Thyroid gland (tissue), 4 donors: ENCODE data around the gene GJC1. TPM values are rescaled to one million over a fixed set of nuclear protein-coding genes. Genes with fewer than 3 reads are reported as not detected.

ENCODE experiments used
- DNase-seq, 2 donors: peaks; one replicate each; pipeline ENCODE4 v3.0.0-alpha.2; 2019
- H3K27ac ChIP-seq, 3 donors: fragments of 200-600 bp; sonication (generic); 1 replicate in 2 of 3; 2 replicates in 1 of 3; pipeline ENCODE4 v1.5.1; 2016 to 2019; ENCODE audit warnings: mild to moderate bottlenecking in 1 of 3, moderate library complexity in 1 of 3
- H3K27me3 ChIP-seq: fragments of 200-600 bp; sonication (generic); one replicate; pipeline ENCODE4 v1.5.1; 2019
- H3K36me3 ChIP-seq, 2 donors: fragments of 200-600 bp; sonication (generic); one replicate each; pipeline ENCODE4 v1.5.1; 2016 to 2019
- H3K4me1 ChIP-seq, 2 donors: fragments of 200-600 bp; sonication (generic); one replicate each; pipeline ENCODE4 v1.5.1; 2017 to 2019
- H3K4me3 ChIP-seq, 3 donors: fragments of 200-600 bp; sonication (generic); replicated peaks in 1 of 3; 1 replicate in 2 of 3; 2 replicates in 1 of 3; pipeline ENCODE4 v1.5.1; 2016; ENCODE audit warnings: mild to moderate bottlenecking in 1 of 3
- H3K9me3 ChIP-seq: fragments of 200-600 bp; sonication (generic); one replicate; pipeline ENCODE4 v1.5.1; 2017
- POLR2A ChIP-seq, 2 donors: fragments of 450-650 bp; IDR thresholded peaks; one replicate each; pipeline ENCODE4 v1.6.1; 2017; ENCODE audit warnings: antibody characterized with exemption in 2 of 2, mild to moderate bottlenecking in 2 of 2, moderate library complexity in 1 of 2
- WGBS, 2 donors: methylation state at CpG; one replicate each; pipeline ENCODE4 v1.1.5; 2017; 5-methylcytosine and 5-hydroxymethylcytosine counted together
- intact Hi-C: fragments of 100-400 bp; cut with DNase I; formaldehyde crosslinking; loops from one replicate; pipeline ENCODE4 v1.15.1; 2023
- total RNA-seq, 4 donors: library from RNA; depleted of rRNA; stranded (reverse); fragments of >200 nt; gene quantifications; one replicate each; pipeline ENCODE4 v1.2.3, GENCODE V29; 2016
- TF ChIP-seq, protein P1 (sequence below), 6 experiments: fragments of 200-600 bp in 3 of 6; fragments of 450-650 bp in 3 of 6; sonication (generic) in 3 of 6; IDR thresholded peaks; one replicate each; pipeline ENCODE4 v1.5.1; 2016 to 2019; ENCODE audit warnings: antibody characterized with exemption in 6 of 6, mild to moderate bottlenecking in 2 of 6, inconsistent platforms in 1 of 6, moderate library complexity in 1 of 6

Gene GJC1
- total RNA-seq, 4 donors from 2014 or later, result 1.4 to 6.1 (median 3.8) TPM

GRCh38 chr17:44798356-44798755 is 31.7 kb downstream of the GJC1 start:
- Histone ChIP-seq H3K27me3 (no peaks in the 10 kb centered on the region), H3K4me1 (peaks cover 0 to 8% of the 10 kb centered on the region in 2 donors), H3K4me3 (no peak overlapping the region), H3K27ac (no peak overlapping the region), H3K36me3 (no peaks in the 10 kb centered on the region), H3K9me3 (no peaks in the 10 kb centered on the region)
- WGBS, 2 donors, result 88% methylated on average over 2 of the region's 2 CpGs
- intact Hi-C loops, result no loop called here
- TF ChIP-seq, protein P1, sequence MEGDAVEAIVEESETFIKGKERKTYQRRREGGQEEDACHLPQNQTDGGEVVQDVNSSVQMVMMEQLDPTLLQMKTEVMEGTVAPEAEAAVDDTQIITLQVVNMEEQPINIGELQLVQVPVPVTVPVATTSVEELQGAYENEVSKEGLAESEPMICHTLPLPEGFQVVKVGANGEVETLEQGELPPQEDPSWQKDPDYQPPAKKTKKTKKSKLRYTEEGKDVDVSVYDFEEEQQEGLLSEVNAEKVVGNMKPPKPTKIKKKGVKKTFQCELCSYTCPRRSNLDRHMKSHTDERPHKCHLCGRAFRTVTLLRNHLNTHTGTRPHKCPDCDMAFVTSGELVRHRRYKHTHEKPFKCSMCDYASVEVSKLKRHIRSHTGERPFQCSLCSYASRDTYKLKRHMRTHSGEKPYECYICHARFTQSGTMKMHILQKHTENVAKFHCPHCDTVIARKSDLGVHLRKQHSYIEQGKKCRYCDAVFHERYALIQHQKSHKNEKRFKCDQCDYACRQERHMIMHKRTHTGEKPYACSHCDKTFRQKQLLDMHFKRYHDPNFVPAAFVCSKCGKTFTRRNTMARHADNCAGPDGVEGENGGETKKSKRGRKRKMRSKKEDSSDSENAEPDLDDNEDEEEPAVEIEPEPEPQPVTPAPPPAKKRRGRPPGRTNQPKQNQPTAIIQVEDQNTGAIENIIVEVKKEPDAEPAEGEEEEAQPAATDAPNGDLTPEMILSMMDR (IDR thresholded peaks at IDR 0.05), result no peak
- no peak for TF ChIP-seq POLR2A (IDR thresholded peaks at IDR 0.05)
- DNase-seq, result no peak

DNA sequence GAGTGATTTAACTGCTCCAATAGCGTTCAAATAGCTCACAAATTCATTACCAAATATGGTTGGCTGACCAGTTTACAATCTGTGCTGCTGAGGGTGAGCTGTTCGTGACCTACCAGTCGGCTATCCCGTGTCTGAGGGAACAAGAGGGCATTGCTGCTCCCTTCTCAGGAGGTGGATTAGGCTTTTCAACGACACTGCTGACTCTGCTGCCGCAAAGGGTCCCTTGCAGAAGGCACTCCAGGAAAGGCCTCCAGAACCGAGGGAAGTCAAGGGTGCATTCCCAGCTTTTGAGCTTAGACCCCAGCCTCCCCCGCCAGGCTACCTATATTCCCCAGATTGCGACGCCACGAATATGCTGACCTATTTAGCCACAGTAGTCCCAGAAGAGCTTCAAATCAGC is 32.3 kb downstream of the GJC1 start:
- Histone ChIP-seq H3K27me3 (no peaks in the 10 kb centered on the region), H3K36me3 (no peaks in the 10 kb centered on the region), H3K9me3 (no peaks in the 10 kb centered on the region), H3K4me1 (peaks cover 0 to 8% of the 10 kb centered on the region in 2 donors), H3K27ac (no peak overlapping the region), H3K4me3 (no peak overlapping the region)
- intact Hi-C loops, result no loop called here
- DNase-seq, result no peak
- TF ChIP-seq POLR2A (IDR thresholded peaks at IDR 0.05), result no peak
- TF ChIP-seq, protein P1 (IDR thresholded peaks at IDR 0.05), result no peak
- 86 to 90% methylated on average over 11 of the region's 11 CpGs for WGBS, 2 donors

DNA sequence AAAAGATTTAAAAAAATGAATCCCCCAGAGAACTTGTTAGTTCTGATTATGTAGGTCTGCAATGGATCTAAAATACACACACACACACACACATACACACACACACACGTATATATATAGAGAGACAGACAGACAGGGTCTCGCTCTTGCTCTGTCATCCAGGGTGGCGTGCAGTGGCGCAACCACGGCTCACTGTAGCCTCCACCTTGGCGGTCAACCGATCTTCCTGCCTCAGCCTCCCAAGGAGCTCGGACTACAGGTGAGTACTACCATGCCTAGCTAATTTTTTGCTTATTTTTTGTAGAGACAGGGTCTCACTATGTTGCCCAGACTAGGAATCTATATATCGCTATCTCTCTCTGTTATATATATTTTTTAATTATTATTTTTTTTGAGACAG is 33.4 kb downstream of the GJC1 start:
- no peaks in the 10 kb centered on the region for H3K27me3 ChIP-seq
- H3K4me3 ChIP-seq, result no peak overlapping the region
- H3K4me1 ChIP-seq, result peaks cover 0 to 8% of the 10 kb centered on the region in 2 donors
- no peaks in the 10 kb centered on the region for H3K9me3 ChIP-seq
- TF ChIP-seq, protein P1 (IDR thresholded peaks at IDR 0.05), result no peak
- TF ChIP-seq POLR2A (IDR thresholded peaks at IDR 0.05), result no peak
- no peaks in the 10 kb centered on the region for H3K36me3 ChIP-seq
- intact Hi-C loops, result no loop called here
- no peak for DNase-seq
- WGBS, 2 donors, result 89 to 97% methylated on average over 9 of the region's 9 CpGs
- no peak overlapping the region for H3K27ac ChIP-seq

GRCh38 chr17:44795928-44796327 is 34.2 kb downstream of the GJC1 start:
- no peak overlapping the region for H3K4me3 ChIP-seq
- no peak for DNase-seq
- H3K4me1 ChIP-seq, result peaks cover 0 to 8% of the 10 kb centered on the region in 2 donors
- 71 to 73% methylated on average over 6 to 10 of the region's 10 CpGs for WGBS, 2 donors
- no peaks in the 10 kb centered on the region for H3K9me3 ChIP-seq
- no peaks in the 10 kb centered on the region for H3K36me3 ChIP-seq
- no peaks in the 10 kb centered on the region for H3K27me3 ChIP-seq
- intact Hi-C loops, result no loop called here
- no peak overlapping the region for H3K27ac ChIP-seq
- no peak for TF ChIP-seq POLR2A (IDR thresholded peaks at IDR 0.05)
- TF ChIP-seq, protein P1 (IDR thresholded peaks at IDR 0.05), result no peak

- peaks cover 0 to 8% of the 10 kb centered on the region in 2 donors for H3K4me1 ChIP-seq
- TF ChIP-seq, protein P1 (IDR thresholded peaks at IDR 0.05), result no peak
- no peak for TF ChIP-seq POLR2A (IDR thresholded peaks at IDR 0.05)
- 82 to 83% methylated on average over 9 of the region's 9 CpGs for WGBS, 2 donors
- no peaks in the 10 kb centered on the region for H3K36me3 ChIP-seq
- H3K9me3 ChIP-seq, result no peaks in the 10 kb centered on the region
- H3K4me3 ChIP-seq, result no peak overlapping the region
- intact Hi-C loops, result no loop called here
- H3K27ac ChIP-seq, result peak overlapping the region; percentile 18 to 30 (median 23)
- H3K27me3 ChIP-seq, result no peaks in the 10 kb centered on the region
- no peak for DNase-seq
Measured at GRCh38 chr17:44795421-44795820, 34.7 kb downstream of the GJC1 start.
